Natural killer cell treated with Interleukin-12 subunit alpha and Interleukin-12 subunit beta and Interleukin-15 and Interleukin-18, amount 100 ng/mL, for 72 hours (primary cell): ENCODE results near the gene EFNB2. TPM values are rescaled to one million over a fixed set of nuclear protein-coding genes. Genes with fewer than 3 reads are reported as not detected.

Source experiments
- ATAC-seq, 2 donors: fragments of 150-1000 bp; cut with Tn5 transposase in 1 of 2; sonication (Bioruptor Pico), chemical (Tn5 transposase) in 1 of 2; 2 replicates each; pipeline ENCODE4 v1.10.0; 2021
- DNase-seq: peaks from one replicate; pipeline ENCODE4 v3.0.0; 2022; ENCODE audit warnings: low spot score
- H3K27ac Mint-ChIP-seq, 2 donors: 1 replicate in 1 of 2; 2 replicates in 1 of 2; pipeline ENCODE4 v1.8.0; 2022; ENCODE audit warnings: mixed read lengths in 2 of 2, mild to moderate bottlenecking in 1 of 2, moderate library complexity in 1 of 2
- H3K27me3 Mint-ChIP-seq, 2 donors: 1 replicate in 1 of 2; 2 replicates in 1 of 2; pipeline ENCODE4 v1.8.0; 2022; ENCODE audit warnings: mixed read lengths in 2 of 2
- H3K36me3 Mint-ChIP-seq: one replicate; pipeline ENCODE4 v1.8.0; 2022; ENCODE audit warnings: mixed read lengths
- H3K4me1 Mint-ChIP-seq, 2 donors: 1 replicate in 1 of 2; 2 replicates in 1 of 2; pipeline ENCODE4 v1.8.0; 2022; ENCODE audit warnings: low read depth in 2 of 2, mixed read lengths in 2 of 2, mild to moderate bottlenecking in 1 of 2
- H3K4me3 Mint-ChIP-seq: one replicate; pipeline ENCODE4 v1.8.0; 2022; ENCODE audit warnings: mixed read lengths
- H3K9me3 Mint-ChIP-seq: 2 replicates; pipeline ENCODE4 v1.8.0; 2022; ENCODE audit warnings: mixed read lengths
- total RNA-seq, 2 donors: library from RNA; stranded (reverse); gene quantifications; one replicate each; pipeline ENCODE4 v1.2.3, GENCODE V29; 2022

Gene EFNB2
- total RNA-seq, 2 donors from 2014 or later: 0.26 to 0.28 TPM

DNA sequence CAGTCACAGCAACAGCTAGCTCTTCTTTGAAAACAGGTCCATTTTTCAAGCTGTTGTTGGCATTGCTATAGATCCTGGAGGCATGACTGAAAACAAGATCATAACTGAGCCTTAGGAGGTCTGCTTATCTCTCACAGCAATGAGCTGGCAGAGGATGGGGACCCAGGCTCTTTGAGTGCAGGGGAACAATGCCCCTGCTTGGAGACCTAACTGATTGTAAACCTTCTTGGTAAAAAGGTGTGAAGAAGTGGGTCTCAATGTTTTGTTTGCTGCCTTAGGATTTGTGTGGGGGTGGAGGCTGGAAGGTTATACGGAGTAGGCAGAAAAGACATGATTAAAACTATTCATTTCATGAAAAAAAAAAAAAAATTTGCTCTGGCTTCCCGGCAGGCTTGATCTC, 94.6 kb downstream of the EFNB2 start:
- ATAC-seq (no peak), DNase-seq (no peak)
- Mint-ChIP-seq H3K27me3 (peaks cover 7 to 24% of the 10 kb centered on the region in 2 donors), H3K4me1 (no peaks in the 10 kb centered on the region), H3K36me3 (no peaks in the 10 kb centered on the region), H3K27ac (no peak overlapping the region), H3K4me3 (no peak overlapping the region), H3K9me3 (no peaks in the 10 kb centered on the region)

Other genes starting within 250 kb of the EFNB2 start
- gene ARGLU1, start 32.5 kb upstream of the EFNB2 start, total RNA-seq: 10 to 100 TPM; 60.7 to 89.1 TPM